GM12875 (cell line): Measurements from ENCODE around the gene ATP4A.
"Not testable (repeated sequence)": the region's sequence is repeated elsewhere in the genome, so short reads cannot be mapped to it uniquely, and the experiment has no call there.

Source experiments
- H3K4me3 ChIP-seq: one replicate; pipeline ENCODE4 v1.5.1; 2011; ENCODE audit warnings: low read depth, low read length, control low read depth
- CTCF ChIP-seq: IDR thresholded peaks from 2 replicates; pipeline ENCODE4 v1.5.1; 2011; ENCODE audit warnings: low read depth, mild to moderate bottlenecking, control low read depth, inconsistent platforms, low read length, moderate library complexity, borderline replicate concordance; ENCODE audit not compliant: insufficient read depth

Gene ATP4A

GRCh38 chr19:35601971-35602370 lies 38.5 kb upstream of the ATP4A start:
- H3K4me3 ChIP-seq = no peak overlapping the region
- no peak for TF ChIP-seq CTCF

- TF ChIP-seq CTCF = no peak
- no peak overlapping the region for H3K4me3 ChIP-seq
Measured at GRCh38 chr19:35596366-35596999, 33.0 kb upstream of the ATP4A start.

GRCh38 chr19:35595928-35596327 lies 32.5 kb upstream of the ATP4A start:
- TF ChIP-seq CTCF = no peak

GRCh38 chr19:35595026-35595425 lies 31.6 kb upstream of the ATP4A start:
- H3K4me3 ChIP-seq = not testable (repeated sequence)

More at GRCh38 chr19:35595928-35596327, 32.5 kb upstream of the ATP4A start:
- H3K4me3 ChIP-seq = no peak overlapping the region

- no peak overlapping the region for H3K4me3 ChIP-seq
- TF ChIP-seq CTCF = peak; percentile 61
Measured at GRCh38 chr19:35592226-35592625, 28.8 kb upstream of the ATP4A start.

- no peak for TF ChIP-seq CTCF
Measured at GRCh38 chr19:35590875-35591274, 27.4 kb upstream of the ATP4A start.

GRCh38 chr19:35587321-35587720 lies 23.9 kb upstream of the ATP4A start:
- no peak overlapping the region for H3K4me3 ChIP-seq
- TF ChIP-seq CTCF = no peak

More at GRCh38 chr19:35590875-35591274, 27.4 kb upstream of the ATP4A start:
- no peak overlapping the region for H3K4me3 ChIP-seq
